HG03060 (cell line): ENCODE measurements around the gene BANP.
"Not testable (repeated sequence)": the region's sequence is repeated elsewhere in the genome, so short reads cannot be mapped to it uniquely, and the experiment has no call there.

Experiments
- ATAC-seq: cut with Tn5 transposase; IDR thresholded peaks from one replicate; pipeline ENCODE4 v1.9.1; 2021; ENCODE audit warnings: low read depth, moderate number of reproducible peaks; ENCODE audit not compliant: unreplicated experiment

Gene BANP

DNA sequence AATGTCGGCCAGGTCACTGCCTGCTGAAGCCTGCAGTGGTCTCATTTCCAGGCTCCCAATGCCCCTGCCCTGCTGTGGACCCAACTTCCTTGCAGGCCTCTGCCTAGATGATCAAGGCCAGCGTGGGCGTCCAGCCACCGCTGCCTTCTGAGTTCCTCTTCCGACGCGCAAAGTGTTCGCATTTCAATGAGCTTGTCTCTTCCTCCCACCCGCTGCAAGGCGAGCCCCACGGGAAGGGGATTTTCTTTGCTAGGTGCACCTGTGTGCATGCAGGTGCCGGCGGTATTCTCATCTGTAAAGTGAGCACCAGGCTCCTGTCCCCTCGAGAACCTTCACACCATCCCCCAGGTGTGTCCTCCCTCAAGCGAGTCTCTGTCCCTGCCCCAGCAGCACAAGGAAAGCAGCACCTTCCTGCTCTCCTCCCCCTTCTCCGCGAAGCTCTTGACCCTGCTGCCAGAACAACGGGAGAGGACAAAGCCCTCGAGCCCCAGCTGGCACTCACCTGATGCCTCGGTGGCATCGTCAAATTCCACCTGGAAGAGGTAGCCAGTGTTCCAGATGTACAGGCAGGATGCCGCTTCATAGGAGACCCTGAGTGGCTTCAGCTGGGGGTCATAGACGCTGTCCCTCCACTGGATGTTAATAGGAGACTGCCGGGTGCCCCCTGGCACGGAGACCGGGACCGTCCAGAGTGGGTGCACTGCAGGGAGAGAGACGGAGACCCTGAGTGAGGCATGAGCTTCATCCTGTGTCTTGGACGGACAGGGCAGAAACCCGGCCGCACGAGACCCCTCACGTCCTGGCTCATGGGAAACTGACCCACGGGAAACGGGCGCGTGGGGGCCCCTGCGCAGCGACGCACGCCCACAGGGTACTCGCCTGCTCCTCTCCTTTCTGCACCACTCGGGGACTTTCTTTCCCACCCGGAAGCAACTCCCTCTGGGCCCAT is 24.7 kb upstream of the BANP start:
- ATAC-seq, result no peak

GRCh38 chr16:87927195-87927562 is 24.1 kb upstream of the BANP start:
- no peak for ATAC-seq

DNA sequence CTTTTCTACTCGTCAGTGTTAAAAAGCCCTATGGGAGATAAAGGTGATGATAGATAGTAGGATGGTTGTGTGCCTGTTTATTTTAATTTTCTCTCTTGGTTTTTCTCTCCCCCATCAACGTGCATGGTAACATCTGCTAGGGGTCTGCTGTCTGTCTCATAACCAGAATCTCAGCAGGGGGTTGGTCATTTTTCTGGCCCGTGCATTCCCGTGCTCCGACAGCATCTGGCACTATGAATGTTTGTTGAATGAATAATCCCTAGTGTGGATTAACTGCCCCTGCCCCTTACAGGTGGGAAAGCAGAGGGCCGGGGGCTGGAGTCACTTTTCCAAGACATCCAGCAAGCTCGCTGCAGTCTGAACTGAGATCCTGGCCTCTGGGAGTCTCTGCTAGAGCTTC is 21.2 kb upstream of the BANP start:
- no peak for ATAC-seq

DNA sequence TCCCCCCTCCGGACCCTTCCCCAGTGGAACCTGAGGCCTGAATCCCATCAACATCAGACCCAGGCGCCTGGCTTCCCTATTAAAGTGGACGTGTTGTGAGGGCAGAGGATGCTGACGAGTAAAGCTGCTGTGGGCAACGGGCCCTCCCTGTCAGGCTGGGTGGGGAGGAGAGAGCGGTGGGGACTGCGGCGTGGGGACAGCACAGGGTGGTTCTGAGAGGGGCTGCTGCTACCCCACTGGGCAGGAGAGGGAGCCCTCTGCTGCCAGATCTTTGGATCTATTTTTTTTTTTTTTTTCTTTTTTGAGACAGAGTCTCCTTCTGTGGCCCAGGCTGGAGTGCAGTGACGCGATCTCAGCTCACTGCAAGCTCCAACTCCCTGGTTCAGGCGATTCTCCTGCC is 20.8 kb upstream of the BANP start:
- no peak for ATAC-seq

- ATAC-seq, result no peak
These were observed 19.7 kb upstream of the BANP start for GRCh38 chr16:87931504-87931903.

DNA sequence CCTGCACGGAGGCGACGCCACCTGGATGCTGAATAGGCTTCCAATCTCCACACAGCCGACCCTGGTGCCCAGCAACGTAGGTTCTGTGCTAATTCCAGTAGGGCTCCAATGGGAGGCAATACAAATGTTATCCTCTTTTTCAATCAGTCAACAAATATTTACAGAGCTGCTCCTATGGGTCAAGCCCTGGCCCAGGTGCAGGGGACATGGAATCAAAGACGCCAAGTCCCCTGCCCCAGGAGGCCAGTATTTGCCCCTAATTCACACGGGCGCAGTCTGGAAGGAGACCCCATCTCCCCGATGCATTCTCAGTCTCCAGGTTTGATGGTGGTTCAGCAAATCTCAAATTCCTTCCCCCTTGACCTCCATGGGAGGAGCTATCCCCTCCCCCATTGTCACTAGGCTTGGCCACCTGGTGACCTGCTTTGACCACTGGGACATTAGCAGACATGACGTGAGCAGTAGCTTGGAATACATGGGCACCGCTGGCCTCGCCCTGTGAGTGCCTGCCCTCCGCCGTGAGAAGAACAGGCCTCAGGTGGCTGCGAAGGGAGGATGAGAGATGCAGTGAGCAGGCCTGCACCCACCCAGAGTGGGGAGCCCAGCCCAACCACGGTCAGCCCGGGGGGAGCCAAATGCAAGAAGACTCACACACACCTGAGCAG is 18.6 kb upstream of the BANP start:
- not testable (repeated sequence) for ATAC-seq

DNA sequence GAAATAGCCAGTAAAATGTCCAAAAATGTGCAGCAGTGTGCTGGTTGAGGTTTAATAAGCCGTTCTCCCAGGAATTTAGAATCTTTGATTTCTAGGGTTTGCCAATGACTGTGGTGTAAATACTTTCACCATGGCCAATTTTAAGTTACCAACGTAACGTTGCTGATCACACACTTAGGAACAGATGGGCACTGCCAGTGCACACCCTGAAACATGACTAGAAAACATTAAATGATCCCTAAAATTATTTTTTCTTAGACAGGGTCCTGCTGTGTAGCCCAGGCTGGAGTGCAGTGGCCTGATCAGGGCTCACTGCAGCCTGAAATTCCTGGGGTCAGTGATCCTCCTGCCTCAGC is 18.1 kb upstream of the BANP start:
- no peak for ATAC-seq

- ATAC-seq, result not testable (repeated sequence)
These were observed 16.3 kb upstream of the BANP start for GRCh38 chr16:87934752-87935425.

DNA sequence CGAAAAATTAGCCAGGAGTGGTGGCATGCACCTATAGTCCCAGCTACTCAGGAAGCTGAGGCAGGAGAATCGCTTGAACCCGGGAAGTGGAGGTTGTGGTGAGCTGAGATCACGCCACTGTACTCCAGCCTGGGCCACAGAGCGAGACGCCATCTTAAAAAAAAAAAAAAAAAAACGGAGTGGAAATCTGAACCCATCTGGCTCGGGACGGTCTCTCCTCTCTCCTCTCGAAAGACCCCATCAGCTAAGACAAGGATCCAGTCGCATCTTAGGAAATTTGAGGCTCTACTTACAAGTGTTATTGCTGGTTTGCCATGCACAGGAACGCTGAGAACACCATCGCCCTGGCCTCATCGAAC is 15.2 kb upstream of the BANP start:
- ATAC-seq, result not testable (repeated sequence)

- no peak for ATAC-seq
These were observed 14.6 kb upstream of the BANP start, which contains the start of gene CA5A for GRCh38 chr16:87936375-87937230. Gene CA5A, minus strand, starts transcription at chr16:87936529. Its CDS starts 79 bp downstream, at chr16:87936450.

DNA sequence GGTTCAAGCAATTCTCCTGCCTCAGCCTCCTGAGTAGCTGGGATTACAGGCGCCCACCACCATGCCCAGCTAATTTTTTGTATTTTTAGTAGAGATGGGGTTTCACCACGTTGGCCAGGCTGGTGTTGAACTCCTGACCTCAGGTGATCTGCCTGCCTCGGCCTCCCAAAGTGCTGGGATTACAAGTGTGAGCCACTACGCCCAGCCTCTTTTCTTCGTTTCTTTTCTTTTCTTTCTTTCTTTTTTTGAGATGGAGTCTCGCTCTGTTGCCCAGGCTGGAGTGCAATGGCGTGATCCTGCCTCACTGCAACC is 14.0 kb upstream of the BANP start:
- ATAC-seq, result not testable (repeated sequence)

GRCh38 chr16:87938412-87938949 is 12.8 kb upstream of the BANP start:
- ATAC-seq, result no peak

GRCh38 chr16:87939562-87940423 is 11.4 kb upstream of the BANP start:
- no peak for ATAC-seq

DNA sequence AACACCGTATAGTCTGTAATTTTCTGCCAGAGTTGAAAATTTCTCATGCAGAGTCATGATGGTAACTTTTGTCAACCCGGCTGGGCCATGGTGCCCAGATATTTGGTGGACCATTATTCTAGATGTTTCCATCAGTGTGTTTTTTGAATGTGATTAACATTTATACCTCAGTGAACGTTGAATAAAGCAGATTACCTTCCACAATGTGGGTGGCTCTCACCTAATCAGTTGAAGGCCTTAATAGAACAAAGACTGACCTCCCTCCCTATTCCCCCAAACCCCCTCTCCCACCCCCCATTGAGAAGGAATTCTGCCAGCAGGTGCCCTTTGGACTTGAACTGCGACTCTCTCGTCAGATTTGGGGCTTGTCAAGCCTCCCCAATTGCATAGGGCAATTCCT is 8.6 kb upstream of the BANP start:
- ATAC-seq, result no peak

DNA sequence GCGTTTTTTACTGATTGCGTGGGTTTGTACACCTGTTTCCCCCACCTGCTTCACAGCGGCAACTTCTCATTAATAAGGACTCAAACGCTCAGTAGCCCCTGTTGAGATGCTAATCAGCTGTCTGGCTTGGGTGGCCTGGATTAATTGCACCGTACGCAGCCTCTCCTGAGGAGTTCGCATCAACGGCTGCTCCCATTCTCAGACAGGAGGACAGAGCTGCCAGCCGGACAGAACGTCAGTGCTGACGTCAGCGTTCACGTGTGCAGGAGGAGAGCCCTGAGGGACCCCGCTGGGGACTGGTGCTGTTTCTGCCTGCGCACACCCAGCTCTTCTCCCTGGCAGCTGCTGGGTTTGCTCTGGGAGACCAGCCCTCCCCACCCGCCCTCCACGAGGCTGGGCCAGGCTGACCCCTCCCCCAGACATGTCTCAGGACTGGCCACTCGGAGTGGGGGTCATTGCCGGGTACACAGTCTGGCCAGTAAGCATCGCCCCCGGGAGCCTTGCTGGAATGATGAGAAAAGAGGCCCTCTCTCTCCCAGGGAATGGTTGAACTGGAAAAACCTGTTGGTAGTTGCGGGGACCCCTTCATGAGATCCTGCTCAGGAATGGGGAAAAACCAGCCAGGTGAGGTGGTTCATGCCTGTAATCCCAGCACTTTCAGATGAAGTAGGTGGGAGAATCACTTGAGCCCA is 5.7 kb upstream of the BANP start:
- ATAC-seq, result no peak

DNA sequence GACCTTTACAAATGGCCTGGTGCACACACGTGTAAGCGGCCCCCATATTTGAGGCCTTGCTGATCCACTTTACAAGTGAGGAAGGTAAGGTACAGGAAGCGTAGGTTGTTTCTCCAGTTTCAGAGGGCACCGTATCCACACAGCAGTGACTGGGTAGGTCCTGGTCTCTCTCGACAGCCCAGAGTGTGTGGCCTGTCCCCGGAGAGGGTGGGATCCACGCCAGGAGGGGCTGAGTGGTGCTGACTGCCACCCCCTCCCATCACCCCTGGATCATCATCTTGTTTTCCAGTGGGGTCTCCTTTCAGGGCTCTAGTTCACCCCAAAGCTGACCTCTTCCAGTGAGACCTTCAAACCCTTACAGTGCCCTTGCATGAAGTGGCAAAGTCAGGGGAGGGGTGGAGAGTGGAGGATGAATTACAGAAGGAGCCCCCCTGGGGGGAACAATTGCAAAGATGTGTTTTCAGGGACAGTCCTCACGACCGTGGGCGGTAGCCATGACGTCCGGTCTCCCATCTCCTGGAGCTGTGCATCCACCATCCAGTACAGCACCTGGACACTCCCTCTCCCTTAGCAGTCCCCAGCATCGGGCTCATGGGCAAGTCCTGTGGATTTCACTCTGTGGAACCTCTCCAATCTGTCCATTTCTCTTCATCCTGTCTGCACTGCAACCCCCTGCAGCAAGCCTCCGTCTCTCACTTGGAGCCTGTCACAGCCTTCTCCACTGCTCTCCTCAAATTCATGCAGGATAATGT is 4.5 kb upstream of the BANP start:
- ATAC-seq, result no peak

GRCh38 chr16:87947356-87948118 is 3.7 kb upstream of the BANP start:
- no peak for ATAC-seq
